Measurements from ENCODE around the gene ZHX3. TPM values are rescaled to one million over a fixed set of nuclear protein-coding genes. Genes with fewer than 3 reads are reported as not detected.
"Not testable (repeated sequence)": the region's sequence is repeated elsewhere in the genome, so short reads cannot be mapped to it uniquely, and the experiment has no call there.

The ZHX3 gene
- total RNA-seq, 1 donor from 2014 or later: 39.7 TPM

DNA sequence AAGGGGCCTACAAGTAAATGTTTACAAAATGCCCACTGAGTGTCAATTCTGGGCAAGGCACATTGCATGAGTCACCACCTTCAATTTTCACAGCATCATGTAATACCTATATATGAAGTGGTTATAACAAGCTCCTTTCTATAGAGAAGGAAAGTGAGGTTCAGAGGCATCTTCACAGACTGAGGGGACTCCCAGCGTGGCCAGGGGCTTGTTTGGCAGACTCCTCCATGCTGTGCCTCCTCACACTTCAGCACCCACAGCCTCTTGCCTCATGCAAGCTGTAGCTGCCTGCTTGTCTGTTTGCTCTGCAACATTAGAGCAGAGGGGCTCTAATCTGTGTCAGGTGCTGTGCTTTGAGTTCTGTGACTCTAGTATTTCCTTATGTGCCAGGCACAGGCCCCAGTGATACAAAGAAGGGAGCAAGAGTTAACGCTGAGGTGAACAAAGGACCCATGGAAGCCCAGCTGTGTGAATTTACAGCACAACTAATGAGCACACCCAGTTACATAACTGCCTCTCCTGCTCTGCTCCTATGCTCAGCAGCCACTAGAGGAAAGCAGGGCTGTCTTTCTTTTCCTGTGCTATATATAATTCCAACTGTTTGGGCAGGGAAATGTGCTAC lies 72.3 kb downstream of the ZHX3 start:
- intact Hi-C loops (cut with DNase I): loop anchor here (10.0 kb wide), 1 partner anchor 90 kb away; no protein-coding TSS in a partner anchor
- DNase-seq (ENCODE audit: low spot score) (no peak), ATAC-seq (peak; percentile 61)

- intact Hi-C loops (cut with DNase I): loop anchor here (10.0 kb wide), 1 partner anchor 92 kb away; no protein-coding TSS in a partner anchor
- DNase-seq (ENCODE audit: low spot score): no peak
- ATAC-seq: no peak
Measured at GRCh38 chr20:41242807-41243206, 74.7 kb downstream of the ZHX3 start.

GRCh38 chr20:41242352-41242751 lies 75.2 kb downstream of the ZHX3 start:
- DNase-seq (ENCODE audit: low spot score) (no peak), ATAC-seq (no peak)
- intact Hi-C loops (cut with DNase I): loop anchor here (10.0 kb wide), 1 partner anchor 92 kb away; no protein-coding TSS in a partner anchor

DNA sequence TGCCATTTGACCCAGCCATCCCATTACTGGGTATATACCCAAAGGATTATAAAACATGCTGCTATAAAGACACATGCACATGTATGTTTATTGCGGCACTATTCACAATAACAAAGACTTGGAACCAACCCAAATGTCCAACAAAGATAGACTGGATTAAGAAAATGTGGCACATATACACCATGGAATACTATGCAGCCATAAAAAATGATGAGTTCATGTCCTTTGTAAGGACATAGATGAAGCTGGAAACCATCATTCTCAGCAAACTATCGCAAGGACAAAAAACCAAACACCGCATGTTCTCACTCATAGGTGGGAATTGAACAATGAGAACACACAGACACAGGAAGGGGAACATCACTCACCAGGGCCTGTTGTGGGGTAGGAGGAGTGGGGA lies 80.3 kb downstream of the ZHX3 start:
- ATAC-seq; intact Hi-C loops (cut with DNase I); DNase-seq (ENCODE audit: low spot score): not testable (repeated sequence)

DNA sequence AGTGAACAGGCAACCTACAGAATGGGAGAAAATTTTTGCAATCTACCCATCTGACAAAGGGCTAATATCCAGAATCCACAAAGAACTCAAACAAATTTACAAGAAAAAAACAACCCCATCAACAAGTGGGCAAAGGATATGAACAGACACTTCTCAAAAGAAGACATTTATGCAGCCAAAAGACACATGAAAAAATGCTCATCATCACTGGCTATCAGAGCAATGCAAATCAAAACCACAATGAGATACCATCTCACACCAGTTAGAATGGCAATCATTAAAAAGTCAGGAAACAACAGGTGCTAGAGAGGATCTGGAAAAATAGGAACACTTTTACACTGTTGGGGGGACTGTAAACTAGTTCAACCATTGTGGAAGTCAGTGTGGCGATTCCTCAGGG lies 80.7 kb downstream of the ZHX3 start:
- ATAC-seq; DNase-seq (ENCODE audit: low spot score); intact Hi-C loops (cut with DNase I): not testable (repeated sequence)

DNA sequence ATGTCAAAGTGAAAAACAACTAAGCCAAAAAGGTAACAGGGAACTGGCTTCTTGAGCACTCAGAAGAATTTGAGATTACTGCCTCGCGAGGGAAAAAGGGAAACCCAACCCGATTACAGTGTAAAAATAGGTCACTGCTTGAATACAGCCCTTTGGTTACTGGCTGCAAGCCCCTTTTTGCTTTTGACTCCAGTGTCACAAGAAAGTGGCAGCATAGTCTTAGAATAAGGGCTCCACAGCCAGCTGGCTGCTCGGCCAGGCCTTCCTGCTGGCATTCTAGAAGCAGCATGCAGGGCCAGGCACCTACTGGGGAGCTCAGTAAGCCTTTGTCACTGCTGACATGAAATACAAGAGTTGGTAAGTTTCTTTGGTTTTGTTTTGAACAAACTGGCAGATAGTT lies 83.0 kb downstream of the ZHX3 start:
- DNase-seq (ENCODE audit: low spot score) (no peak), ATAC-seq (peak; percentile 11)
- intact Hi-C loops (cut with DNase I): no loop called here

DNA sequence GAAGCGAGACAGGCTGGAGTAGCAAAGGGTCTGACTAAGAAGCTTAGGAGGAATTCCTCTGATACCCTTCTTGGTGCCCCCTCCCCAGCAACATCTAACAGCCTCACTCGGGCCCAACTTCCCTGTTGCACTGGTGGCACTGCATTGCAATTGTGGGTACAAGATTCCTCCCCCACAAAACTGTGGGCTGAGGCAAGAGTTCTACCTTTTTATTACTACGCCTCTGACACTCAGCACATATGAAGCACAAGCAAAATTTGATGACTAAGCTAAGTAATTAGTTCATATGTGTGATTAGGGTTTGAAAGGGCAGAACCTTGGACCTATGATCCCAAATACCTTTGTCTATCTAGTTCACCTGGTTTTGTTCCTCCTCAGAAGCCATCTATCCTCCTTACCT lies 83.5 kb downstream of the ZHX3 start:
- no peak for ATAC-seq
- DNase-seq (ENCODE audit: low spot score): no peak
- intact Hi-C loops (cut with DNase I): no loop called here

GRCh38 chr20:41232973-41233926 lies 84.3 kb downstream of the ZHX3 start:
- intact Hi-C loops (cut with DNase I): no loop called here

GRCh38 chr20:41231136-41231535 lies 86.4 kb downstream of the ZHX3 start:
- intact Hi-C loops (cut with DNase I): no loop called here
- no peak for DNase-seq (ENCODE audit: low spot score)
- ATAC-seq: no peak

More at GRCh38 chr20:41232973-41233926, 84.3 kb downstream of the ZHX3 start:
- peak; percentile 53 for ATAC-seq
- DNase-seq (ENCODE audit: low spot score): no peak

DNA sequence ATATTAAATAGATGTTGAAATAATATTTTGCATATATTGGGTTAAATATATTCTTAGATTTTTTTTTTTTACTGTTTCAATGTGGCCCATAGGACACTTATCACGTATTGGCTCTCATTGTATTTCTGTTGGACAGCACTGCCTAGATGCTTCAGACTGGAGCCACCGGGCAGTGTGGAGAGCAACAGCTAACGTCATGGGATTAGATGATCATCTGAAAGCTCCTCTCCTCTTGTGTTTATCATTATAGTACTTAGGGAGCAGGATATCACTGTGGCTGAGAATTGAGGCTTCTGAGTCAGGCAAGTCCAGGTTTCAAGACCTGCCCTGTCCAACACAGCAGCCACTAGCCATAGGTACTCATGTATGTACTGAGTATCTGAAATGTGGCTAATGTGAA lies 87.4 kb downstream of the ZHX3 start:
- DNase-seq (ENCODE audit: low spot score): no peak
- intact Hi-C loops (cut with DNase I): no loop called here
- peak; percentile 63 for ATAC-seq

- intact Hi-C loops (cut with DNase I): loop anchor here (10.0 kb wide), 1 partner anchor 54 kb away; no protein-coding TSS in a partner anchor
- ATAC-seq (no peak), DNase-seq (ENCODE audit: low spot score) (no peak)
Measured at GRCh38 chr20:41229259-41229658, 88.3 kb downstream of the ZHX3 start.

DNA sequence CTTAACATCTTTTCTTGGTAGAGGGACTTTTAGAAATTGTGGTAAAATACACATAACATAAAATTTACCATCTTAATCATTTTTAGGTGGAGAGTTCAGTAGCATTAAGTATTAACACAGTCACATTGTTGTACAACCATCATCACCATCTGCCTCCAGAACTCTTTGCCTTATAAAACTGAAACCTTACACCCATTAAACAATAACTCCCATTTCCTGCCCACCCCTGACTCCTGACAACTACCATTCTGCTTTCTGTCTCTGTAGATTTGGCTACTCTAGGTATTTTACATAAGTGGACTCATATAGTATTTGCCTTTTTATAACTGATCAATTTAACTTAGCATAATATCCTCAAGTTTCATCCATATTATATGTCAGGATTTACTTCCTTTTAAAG lies 88.7 kb downstream of the ZHX3 start:
- intact Hi-C loops (cut with DNase I): loop anchor here (10.0 kb wide), 1 partner anchor 54 kb away; no protein-coding TSS in a partner anchor
- no peak for ATAC-seq
- DNase-seq (ENCODE audit: low spot score): no peak

GRCh38 chr20:41226426-41226825 lies 91.1 kb downstream of the ZHX3 start:
- no peak for ATAC-seq
- DNase-seq (ENCODE audit: low spot score): no peak
- intact Hi-C loops (cut with DNase I): loop anchor here (10.0 kb wide), 1 partner anchor 52 kb away; no protein-coding TSS in a partner anchor

- no peak for DNase-seq (ENCODE audit: low spot score)
- ATAC-seq: no peak
- intact Hi-C loops (cut with DNase I): loop anchor here (10.0 kb wide), 1 partner anchor 50 kb away; no protein-coding TSS in a partner anchor
Measured at GRCh38 chr20:41225091-41225490, 92.4 kb downstream of the ZHX3 start.

DNA sequence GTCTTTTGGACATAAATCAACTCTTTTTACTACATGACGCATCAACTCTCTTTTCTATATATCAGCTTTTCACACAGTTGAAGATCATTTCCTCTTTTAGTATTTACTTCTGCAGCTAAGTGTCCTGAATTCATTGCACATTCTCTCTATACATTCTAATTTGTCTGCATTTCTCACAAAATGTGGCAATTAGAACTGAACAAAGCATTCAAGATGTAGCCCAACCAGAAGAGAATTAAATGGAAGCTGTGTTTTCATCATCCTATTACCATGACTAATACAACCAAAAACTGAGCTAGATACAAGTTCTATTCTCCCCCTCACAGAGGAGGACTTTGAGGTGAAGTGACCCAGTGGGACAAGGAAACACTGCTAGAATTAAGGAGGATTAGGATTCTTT lies 93.2 kb downstream of the ZHX3 start:
- intact Hi-C loops (cut with DNase I): loop anchor here (10.0 kb wide), 1 partner anchor 49 kb away; no protein-coding TSS in a partner anchor
- DNase-seq (ENCODE audit: low spot score): no peak
- ATAC-seq: no peak

- DNase-seq (ENCODE audit: low spot score) (no peak), ATAC-seq (peak; percentile 8)
- intact Hi-C loops (cut with DNase I): loop anchor here (10.0 kb wide), 1 partner anchor 48 kb away; no protein-coding TSS in a partner anchor
Measured at GRCh38 chr20:41223112-41223511, 94.4 kb downstream of the ZHX3 start.

DNA sequence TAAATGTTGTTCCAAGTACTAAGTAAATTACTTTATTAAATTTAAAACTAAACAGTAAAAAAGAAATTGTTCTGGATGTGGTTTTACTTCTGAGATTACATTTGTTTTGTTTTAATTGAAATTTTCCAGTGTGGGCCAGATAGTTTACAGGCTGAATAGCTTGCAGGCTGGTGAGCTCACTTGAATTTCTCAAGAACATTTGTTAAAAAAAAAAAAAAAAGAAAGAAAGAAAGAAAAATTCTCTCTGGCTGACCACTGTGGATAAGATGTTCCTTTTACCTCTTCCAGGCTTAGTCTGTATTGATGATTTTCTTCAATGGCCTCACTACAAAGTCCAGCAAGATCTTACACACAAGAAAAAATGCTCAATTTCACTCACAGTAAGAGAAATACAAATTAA lies 94.8 kb downstream of the ZHX3 start:
- DNase-seq (ENCODE audit: low spot score): no peak
- peak; percentile 71 for ATAC-seq
- intact Hi-C loops (cut with DNase I): loop anchor here (10.0 kb wide), 1 partner anchor 48 kb away; no protein-coding TSS in a partner anchor

DNA sequence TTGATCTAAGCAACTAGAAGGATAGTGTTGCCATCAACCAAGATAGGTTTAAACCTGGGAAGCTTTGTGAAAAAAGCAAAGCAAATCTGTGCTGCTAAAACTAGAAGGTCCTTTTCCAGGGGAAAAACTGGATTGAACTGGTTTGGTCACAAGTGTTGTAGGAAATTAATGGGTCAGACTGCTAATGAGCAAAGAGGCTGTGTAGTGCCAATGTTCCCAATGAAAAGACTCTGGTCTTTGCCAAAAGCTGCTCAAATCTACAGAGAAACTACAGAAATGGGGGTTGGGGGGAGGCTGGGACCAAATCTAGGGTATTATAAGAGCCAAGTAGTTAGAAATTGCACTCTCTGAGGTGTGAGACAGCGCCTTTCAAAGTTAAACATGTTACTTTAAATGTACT lies 95.2 kb downstream of the ZHX3 start:
- DNase-seq (ENCODE audit: low spot score) (no peak), ATAC-seq (peak; percentile 29)
- intact Hi-C loops (cut with DNase I): loop anchor here (10.0 kb wide), 1 partner anchor 47 kb away; no protein-coding TSS in a partner anchor

- intact Hi-C loops (cut with DNase I): loop anchor here (10.0 kb wide), 1 partner anchor 47 kb away; no protein-coding TSS in a partner anchor
- no peak for DNase-seq (ENCODE audit: low spot score)
- no peak for ATAC-seq
Measured at GRCh38 chr20:41221614-41222218, 95.8 kb downstream of the ZHX3 start.
